GM23248 (cell line): ENCODE data around the gene ACSF3.

Source experiments
- EZH2 ChIP-seq: fragments of 200-600 bp; sonication (generic); IDR thresholded peaks from 2 replicates; pipeline ENCODE4 v1.6.1; 2018; ENCODE audit warnings: antibody characterized with exemption, mild to moderate bottlenecking; ENCODE audit not compliant: insufficient read depth, poor library complexity, severe bottlenecking
- EZH2phosphoT487 ChIP-seq: fragments of 200-600 bp; sonication (generic); IDR thresholded peaks from 2 replicates; pipeline ENCODE4 v1.6.1; 2018; ENCODE audit warnings: antibody characterized with exemption, moderate library complexity, mild to moderate bottlenecking, low read depth; ENCODE audit not compliant: insufficient read depth

- TF ChIP-seq EZH2 (no peak), EZH2phosphoT487 (no peak)
Measured at GRCh38 chr16:89112377-89113151, 18.9 kb downstream of the ACSF3 start.
